Gastrocnemius medialis (tissue), 4 donors: ENCODE results near the gene CD27.

Experiments
- CTCF ChIP-seq, 5 experiments: fragments of 450-650 bp in 3 of 5; fragments of 200-600 bp in 2 of 5; sonication (generic) in 2 of 5; IDR thresholded peaks in 4 of 5; conservative IDR thresholded peaks in 1 of 5; 1 replicate in 4 of 5; 2 replicates in 1 of 5; pipeline ENCODE4 v1.5.1; 2016 to 2019; ENCODE audit warnings: antibody characterized with exemption in 5 of 5, mild to moderate bottlenecking in 3 of 5, moderate library complexity in 3 of 5
- POLR2A ChIP-seq, 2 donors: fragments of 450-650 bp; IDR thresholded peaks; one replicate each; pipeline ENCODE4 v1.6.1; 2017; ENCODE audit warnings: antibody characterized with exemption in 2 of 2, mild to moderate bottlenecking in 2 of 2, moderate library complexity in 2 of 2

- TF ChIP-seq POLR2A (IDR thresholded peaks at IDR 0.05): no peak
- TF ChIP-seq CTCF (IDR thresholded peaks at IDR 0.05 in 4 of 5, conservative IDR thresholded peaks at IDR 0.05 in 1 of 5): no peak
Observed at GRCh38 chr12:6437586-6437985, 7.2 kb upstream of the CD27 start.
